Uterus (tissue), 4 donors: Measurements from ENCODE around the gene FZD10. TPM values are rescaled to one million over a fixed set of nuclear protein-coding genes. Genes with fewer than 3 reads are reported as not detected.
A peak's percentile ranks its signal among the peaks of the same experiment; 100 is the strongest.

Experiments used
- DNase-seq, 2 donors: peaks; one replicate each; pipeline ENCODE4 v3.0.0-alpha.2; 2019 to 2020
- H3K27ac ChIP-seq, 2 donors: fragments of 200-600 bp; sonication (generic); 1 replicate in 1 of 2; 2 replicates in 1 of 2; pipeline ENCODE4 v1.5.1; 2016 to 2018
- H3K27me3 ChIP-seq, 2 donors: fragments of 200-600 bp; sonication (generic); one replicate each; pipeline ENCODE4 v1.5.1; 2018 to 2019; ENCODE audit warnings: control low read depth in 1 of 2
- H3K36me3 ChIP-seq, 2 donors: fragments of 200-600 bp; sonication (generic); one replicate each; pipeline ENCODE4 v1.5.1; 2019; ENCODE audit warnings: control low read depth in 1 of 2
- H3K4me1 ChIP-seq, 2 donors: fragments of 200-600 bp; sonication (generic); one replicate each; pipeline ENCODE4 v1.5.1; 2018 to 2019; ENCODE audit warnings: control low read depth in 1 of 2
- H3K4me3 ChIP-seq, 2 donors: fragments of 200-600 bp; sonication (generic); 1 replicate in 1 of 2; 2 replicates in 1 of 2; pipeline ENCODE4 v1.5.1; 2018 to 2019; ENCODE audit warnings: mild to moderate bottlenecking in 1 of 2
- H3K9me3 ChIP-seq, 2 donors: fragments of 200-600 bp; sonication (generic); one replicate each; pipeline ENCODE4 v1.5.1; 2019; ENCODE audit warnings: control low read depth in 1 of 2
- POLR2A ChIP-seq, 2 donors: fragments of 450-650 bp; IDR thresholded peaks; one replicate each; pipeline ENCODE4 v1.6.1; 2016; ENCODE audit warnings: antibody characterized with exemption in 2 of 2, mild to moderate bottlenecking in 1 of 2, moderate library complexity in 1 of 2
- intact Hi-C: fragments of 100-400 bp; cut with DNase I; formaldehyde crosslinking; loops from one replicate; pipeline ENCODE4 v1.15.1; 2023; ENCODE audit warnings: low total_unique reads
- total RNA-seq, 4 donors: library from RNA; depleted of rRNA in 3 of 4; stranded (reverse); fragments of >200 nt in 3 of 4; gene quantifications; one replicate each; pipeline versions ENCODE4 v1.1.0 to v1.2.4, GENCODE V29; 2014 to 2023
- TF ChIP-seq, protein P1 (sequence below), 4 experiments: fragments of 200-600 bp in 2 of 4; fragments of 450-650 bp in 2 of 4; sonication (generic) in 2 of 4; IDR thresholded peaks; one replicate each; pipeline ENCODE4 v1.5.1; 2016 to 2019; ENCODE audit warnings: antibody characterized with exemption in 4 of 4, mild to moderate bottlenecking in 2 of 4, moderate library complexity in 1 of 4
- donor health status: DM: yes; HTN: yes; CAD: no.

Gene FZD10
- total RNA-seq, 4 donors from 2014 or later = 1.4 to 11.3 (median 1.9) TPM

DNA sequence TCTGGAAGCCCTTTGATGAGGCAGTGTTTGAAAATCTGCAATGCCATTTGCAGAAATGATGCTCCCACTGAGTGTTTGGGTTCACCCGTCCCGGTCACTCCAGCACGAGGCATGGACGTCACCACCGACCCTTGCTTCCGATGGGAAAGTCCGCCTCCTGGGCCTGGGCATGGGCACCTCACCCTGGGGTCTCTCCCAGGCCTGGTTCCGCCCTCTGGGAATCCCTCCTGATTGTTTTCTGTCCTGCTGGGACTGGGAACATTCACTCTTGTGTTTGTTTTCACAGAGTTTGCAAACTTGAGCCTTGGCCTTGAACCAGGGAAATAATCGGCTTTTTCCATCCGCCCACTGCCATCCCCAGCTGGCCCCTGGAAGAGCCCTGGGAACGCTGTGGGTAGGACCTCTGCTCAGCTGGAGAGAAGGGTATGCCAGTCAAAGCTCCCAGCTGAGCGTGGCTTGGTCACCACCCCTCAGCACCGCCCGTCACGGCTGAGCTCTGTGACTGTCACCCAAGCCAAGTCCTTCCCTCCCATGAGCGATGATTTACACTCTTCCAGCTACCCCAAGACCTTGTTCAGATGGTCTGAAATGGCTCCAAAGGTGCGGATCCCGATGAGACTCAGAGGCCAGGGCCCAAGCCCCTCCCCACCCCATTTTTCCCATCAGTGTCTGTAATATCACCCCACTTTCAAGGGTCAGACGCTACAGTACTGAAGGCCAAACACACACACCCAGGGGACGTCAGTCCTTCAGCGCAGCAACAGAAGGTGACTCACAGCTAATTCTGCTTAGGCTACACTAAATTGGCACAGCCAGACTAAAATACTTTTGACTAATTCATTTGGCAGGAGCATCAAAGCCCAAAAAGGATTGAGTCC lies 34.1 kb upstream of the FZD10 start:
- DNase-seq = peak; percentile 24 to 55
- Histone ChIP-seq H3K27me3 (no peaks in the 10 kb centered on the region), H3K27ac (peak overlapping the region; percentile 54 to 71), H3K9me3 (no peaks in the 10 kb centered on the region), H3K36me3 (no peaks in the 10 kb centered on the region), H3K4me1 (no peaks in the 10 kb centered on the region), H3K4me3 (no peak overlapping the region)
- no peak for TF ChIP-seq POLR2A (IDR thresholded peaks at IDR 0.05)
- TF ChIP-seq, protein P1, sequence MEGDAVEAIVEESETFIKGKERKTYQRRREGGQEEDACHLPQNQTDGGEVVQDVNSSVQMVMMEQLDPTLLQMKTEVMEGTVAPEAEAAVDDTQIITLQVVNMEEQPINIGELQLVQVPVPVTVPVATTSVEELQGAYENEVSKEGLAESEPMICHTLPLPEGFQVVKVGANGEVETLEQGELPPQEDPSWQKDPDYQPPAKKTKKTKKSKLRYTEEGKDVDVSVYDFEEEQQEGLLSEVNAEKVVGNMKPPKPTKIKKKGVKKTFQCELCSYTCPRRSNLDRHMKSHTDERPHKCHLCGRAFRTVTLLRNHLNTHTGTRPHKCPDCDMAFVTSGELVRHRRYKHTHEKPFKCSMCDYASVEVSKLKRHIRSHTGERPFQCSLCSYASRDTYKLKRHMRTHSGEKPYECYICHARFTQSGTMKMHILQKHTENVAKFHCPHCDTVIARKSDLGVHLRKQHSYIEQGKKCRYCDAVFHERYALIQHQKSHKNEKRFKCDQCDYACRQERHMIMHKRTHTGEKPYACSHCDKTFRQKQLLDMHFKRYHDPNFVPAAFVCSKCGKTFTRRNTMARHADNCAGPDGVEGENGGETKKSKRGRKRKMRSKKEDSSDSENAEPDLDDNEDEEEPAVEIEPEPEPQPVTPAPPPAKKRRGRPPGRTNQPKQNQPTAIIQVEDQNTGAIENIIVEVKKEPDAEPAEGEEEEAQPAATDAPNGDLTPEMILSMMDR (IDR thresholded peaks at IDR 0.05) = no peak
- intact Hi-C loops = no loop called here

DNA sequence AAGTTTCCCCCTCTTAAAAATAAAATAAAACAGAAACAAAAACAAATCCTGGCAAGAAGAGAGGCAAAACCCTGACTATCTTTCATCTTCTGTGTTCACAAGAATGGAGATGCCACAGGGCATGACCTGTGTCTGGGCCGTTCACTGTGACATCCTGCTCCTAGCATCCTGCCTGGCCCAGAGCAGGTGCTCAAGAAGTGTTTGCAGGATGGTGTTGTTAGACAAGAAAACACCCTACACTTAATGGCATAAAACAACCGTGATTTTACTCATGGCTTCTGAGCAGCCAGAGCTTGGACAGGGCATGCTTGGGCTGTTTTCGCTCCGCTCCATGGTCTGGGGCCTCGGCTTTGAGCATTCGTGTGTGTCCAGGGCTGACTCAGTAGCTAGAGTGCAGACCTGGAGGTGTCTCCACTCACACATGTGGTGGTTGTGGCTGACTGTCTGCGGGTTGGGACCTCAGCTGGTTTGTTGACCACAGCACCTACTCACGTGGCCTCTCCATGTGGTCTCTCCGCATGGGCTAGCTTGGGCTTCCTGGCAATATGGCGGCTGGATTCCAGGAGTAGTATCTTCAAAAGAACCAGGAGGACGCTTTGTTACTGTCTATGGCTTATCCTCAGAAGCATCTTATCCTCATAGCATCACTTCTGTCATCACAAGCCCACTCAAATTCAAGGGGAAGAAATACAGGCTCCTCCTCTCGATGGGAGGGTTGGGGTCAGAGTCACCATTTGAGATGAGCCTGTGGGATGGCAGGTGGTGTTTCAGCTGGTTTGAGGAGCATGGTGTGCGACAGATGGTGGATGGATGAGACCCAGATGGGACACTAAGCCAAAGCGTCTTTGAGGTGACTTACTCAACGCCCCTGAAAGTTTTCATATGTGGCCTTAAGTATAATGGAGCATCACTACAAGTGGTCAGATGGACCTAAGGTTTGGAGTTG lies 33.2 kb upstream of the FZD10 start:
- H3K4me1 ChIP-seq = no peaks in the 10 kb centered on the region
- no peaks in the 10 kb centered on the region for H3K27me3 ChIP-seq
- intact Hi-C loops = no loop called here
- no peak overlapping the region for H3K4me3 ChIP-seq
- DNase-seq = peak in 1 of 2 donors; percentile 25
- H3K27ac ChIP-seq = peak overlapping the region in 1 of 2 donors; percentile 71
- no peaks in the 10 kb centered on the region for H3K9me3 ChIP-seq
- H3K36me3 ChIP-seq = no peaks in the 10 kb centered on the region
- TF ChIP-seq POLR2A (IDR thresholded peaks at IDR 0.05) = no peak
- TF ChIP-seq, protein P1 (IDR thresholded peaks at IDR 0.05) = no peak

DNA sequence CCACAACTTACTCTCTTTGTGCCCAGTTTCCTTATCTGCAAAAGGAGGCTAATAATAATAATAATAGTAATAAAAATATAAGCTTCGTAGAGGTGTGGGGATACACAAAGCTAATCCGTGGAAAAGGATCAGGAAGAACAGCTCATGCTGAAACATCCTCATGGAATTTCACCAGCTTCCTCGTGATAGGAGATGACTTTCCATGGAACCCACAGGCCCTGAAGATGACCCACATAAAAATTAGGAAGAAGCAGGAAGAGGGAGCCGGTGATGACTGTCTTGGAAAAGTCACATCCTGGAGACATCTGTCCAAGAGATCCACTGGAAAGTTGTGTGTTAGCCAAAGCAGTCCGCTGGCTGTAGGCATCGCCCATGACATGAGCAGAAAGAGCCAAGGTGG lies 31.9 kb upstream of the FZD10 start:
- no peak for TF ChIP-seq POLR2A (IDR thresholded peaks at IDR 0.05)
- TF ChIP-seq, protein P1 (IDR thresholded peaks at IDR 0.05) = no peak
- Histone ChIP-seq H3K4me1 (no peaks in the 10 kb centered on the region), H3K9me3 (no peaks in the 10 kb centered on the region), H3K4me3 (no peak overlapping the region), H3K36me3 (no peaks in the 10 kb centered on the region), H3K27me3 (no peaks in the 10 kb centered on the region), H3K27ac (no peak overlapping the region)
- intact Hi-C loops = no loop called here
- no peak for DNase-seq

DNA sequence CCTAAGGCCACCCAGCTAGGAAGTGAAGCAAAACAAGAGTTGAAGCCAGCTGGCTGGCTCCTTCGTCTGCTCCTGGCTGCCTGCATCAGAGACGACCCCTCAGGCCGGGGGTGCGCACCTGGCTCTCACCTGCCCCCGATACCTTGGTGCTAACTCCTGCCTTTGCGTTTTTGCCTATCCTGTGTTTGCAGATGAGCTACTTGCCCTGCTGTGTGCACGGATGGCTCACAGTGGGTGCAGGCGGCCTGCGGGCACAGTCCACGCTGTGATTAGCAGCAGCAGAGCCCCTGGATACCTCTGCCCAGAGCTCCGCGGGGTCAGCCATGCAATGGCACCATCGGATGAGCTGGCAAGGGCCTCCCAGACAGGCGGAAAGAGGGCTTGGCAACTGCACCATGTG lies 31.2 kb upstream of the FZD10 start:
- H3K4me1 ChIP-seq = no peaks in the 10 kb centered on the region
- TF ChIP-seq, protein P1 (IDR thresholded peaks at IDR 0.05) = no peak
- no peak for TF ChIP-seq POLR2A (IDR thresholded peaks at IDR 0.05)
- no peaks in the 10 kb centered on the region for H3K36me3 ChIP-seq
- no peak overlapping the region for H3K4me3 ChIP-seq
- no peaks in the 10 kb centered on the region for H3K9me3 ChIP-seq
- no peak for DNase-seq
- intact Hi-C loops = no loop called here
- H3K27me3 ChIP-seq = no peaks in the 10 kb centered on the region
- H3K27ac ChIP-seq = no peak overlapping the region
